ENCODE measurements around the gene MACROD2. TPM values are rescaled to one million over a fixed set of nuclear protein-coding genes. Genes with fewer than 3 reads are reported as not detected.

The MACROD2 gene
- total and polyA plus RNA-seq, 2 of the 4 experiments (the other 2 are of a cell fraction), result not detected

GRCh38 chr20:15241681-15242080, 1246.4 kb downstream of the MACROD2 start:
- no peaks in the 10 kb centered on the region for H4K20me1 ChIP-seq (ENCODE audit: insufficient read depth, low read length)
- no peak overlapping the region for H3K4me3 ChIP-seq (ENCODE audit: insufficient read depth, low read depth, low read length)
- no peak overlapping the region for H4K5ac ChIP-seq (ENCODE audit: low read depth, low read length)
- no peak overlapping the region for H3K9ac ChIP-seq (ENCODE audit: low read depth, low read length)
- no peaks in the 10 kb centered on the region for H3K27me3 ChIP-seq (ENCODE audit: control insufficient read depth, insufficient read depth, low read length)
- no peak overlapping the region for H3K23ac ChIP-seq (ENCODE audit: low read depth, low read length)
- no peak overlapping the region for H4K91ac ChIP-seq (ENCODE audit: insufficient read depth, low read depth, low read length)
- intact Hi-C loops (cut with micrococcal nuclease), result no loop called here
- in situ Hi-C loops (cut with MboI; ENCODE audit: low sequenced_read_pairs), result no loop called here
- no peak overlapping the region for H3K14ac ChIP-seq (replicated peaks; ENCODE audit: low read depth, low read length)
- H2BK15ac ChIP-seq (ENCODE audit: low read depth, low read length), result no peak overlapping the region
- no peaks in the 10 kb centered on the region for H3K36me3 ChIP-seq (ENCODE audit: control insufficient read depth, insufficient read depth, low read length)
- no peak overlapping the region for H2BK120ac ChIP-seq (ENCODE audit: low read depth, low read length)
- H2AFZ ChIP-seq (replicated peaks; ENCODE audit: low read length, poor library complexity), result no peak overlapping the region
- BruUV-seq (replicated peaks), result no TSS peak
- H3K4me1 ChIP-seq (ENCODE audit: control insufficient read depth, insufficient read depth, low read length), result no peaks in the 10 kb centered on the region
- H3K79me1 ChIP-seq (ENCODE audit: low read depth in 1 of 2, low read length in 2 of 2), result no peaks in the 10 kb centered on the region
- TF ChIP-seq ELK1 (IDR thresholded peaks at IDR 0.05; ENCODE audit: borderline replicate concordance, low read depth, low read length) (no peak), RAD21 (IDR thresholded peaks at IDR 0.05; ENCODE audit: low read length) (no peak), FOS (IDR thresholded peaks at IDR 0.05; ENCODE audit: low read depth, low read length) (no peak)
- no peaks in the 10 kb centered on the region for H3K9me1 ChIP-seq (ENCODE audit: insufficient read depth, low read length)
- H2AK9ac ChIP-seq (replicated peaks; ENCODE audit: low read depth, low read length, poor library complexity), result no peak overlapping the region
- peaks cover 5% of the 10 kb centered on the region for H3K9me3 ChIP-seq (ENCODE audit: control insufficient read depth, insufficient read depth, low read length)
- no peak overlapping the region for H2BK5ac ChIP-seq (ENCODE audit: low read depth, low read length, poor library complexity, severe bottlenecking)
- DNase-seq (no peak), ATAC-seq (ENCODE audit: low read depth) (no peak)
- dilution Hi-C loops (cut with HindIII; ENCODE audit: low sequenced_read_pairs, unreplicated experiment), result no loop called here
- H3K18ac ChIP-seq (ENCODE audit: low read depth, low read length), result no peak overlapping the region
- no peak overlapping the region for H3K27ac ChIP-seq (ENCODE audit: insufficient read depth, low read length)
- no peak overlapping the region for H2BK20ac ChIP-seq (ENCODE audit: low read depth, low read length)
- H3K56ac ChIP-seq (ENCODE audit: extremely low read depth, insufficient read depth, low read length), result no peak overlapping the region
- no peak overlapping the region for H2AK5ac ChIP-seq (ENCODE audit: low read depth, low read length)
- POLR2A ChIA-PET (ENCODE audit: unreplicated experiment), result no interaction called here
- no peak overlapping the region for H3K4ac ChIP-seq (ENCODE audit: low read depth, low read length)
- no peak overlapping the region for H4K8ac ChIP-seq (ENCODE audit: low read depth in 2 of 2, low read length in 2 of 2)
- H3K4me2 ChIP-seq (ENCODE audit: low read depth, low read length), result no peak overlapping the region
- CTCF ChIA-PET, result no interaction called here

All from IMR-90 (cell line).